NCI-H2196 (cell line): ENCODE measurements around the gene CDHR5.
A peak's percentile ranks its signal among the peaks of the same experiment; 100 is the strongest.

Source experiments
- DNase-seq: peaks from one replicate; lab custom pipeline; 2025; ENCODE audit not compliant: unreplicated experiment; lab: John Stamatoyannopoulos, UW

The CDHR5 gene

GRCh38 chr11:611001-611996 lies 13.5 kb downstream of the CDHR5 start:
- no peak for DNase-seq

DNA sequence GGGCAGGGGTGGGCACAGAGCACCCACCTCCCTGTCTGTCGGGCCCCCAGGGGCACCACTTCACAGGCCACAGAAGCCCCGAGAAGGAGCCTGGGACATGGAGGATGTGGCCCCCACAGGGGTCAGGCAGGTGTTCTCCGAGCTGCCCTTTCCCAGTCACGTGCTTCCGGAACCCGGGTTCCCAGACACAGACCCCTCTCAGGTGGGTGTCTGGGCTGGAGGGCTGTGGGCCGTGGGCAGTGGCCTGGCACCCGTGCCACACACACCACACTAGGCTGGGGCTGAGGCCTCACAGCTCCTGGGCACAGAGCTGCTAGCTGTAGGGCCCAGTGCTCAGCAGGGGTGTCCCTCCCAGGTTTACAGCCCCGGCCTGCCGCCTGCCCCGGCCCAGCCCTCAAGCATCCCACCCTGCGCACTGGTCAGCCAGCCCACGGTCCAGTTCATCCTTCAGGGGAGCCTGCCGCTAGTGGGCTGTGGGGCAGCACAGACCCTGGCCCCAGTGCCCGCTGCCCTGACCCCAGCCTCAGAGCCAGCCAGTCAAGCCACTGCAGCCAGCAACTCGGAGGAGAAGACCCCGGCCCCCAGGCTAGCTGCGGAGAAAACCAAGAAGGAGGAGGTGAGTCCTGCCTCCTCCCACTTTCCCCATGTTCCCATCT lies 14.5 kb downstream of the CDHR5 start:
- no peak for DNase-seq

GRCh38 chr11:609341-609811 lies 15.4 kb downstream of the CDHR5 start:
- DNase-seq: no peak

DNA sequence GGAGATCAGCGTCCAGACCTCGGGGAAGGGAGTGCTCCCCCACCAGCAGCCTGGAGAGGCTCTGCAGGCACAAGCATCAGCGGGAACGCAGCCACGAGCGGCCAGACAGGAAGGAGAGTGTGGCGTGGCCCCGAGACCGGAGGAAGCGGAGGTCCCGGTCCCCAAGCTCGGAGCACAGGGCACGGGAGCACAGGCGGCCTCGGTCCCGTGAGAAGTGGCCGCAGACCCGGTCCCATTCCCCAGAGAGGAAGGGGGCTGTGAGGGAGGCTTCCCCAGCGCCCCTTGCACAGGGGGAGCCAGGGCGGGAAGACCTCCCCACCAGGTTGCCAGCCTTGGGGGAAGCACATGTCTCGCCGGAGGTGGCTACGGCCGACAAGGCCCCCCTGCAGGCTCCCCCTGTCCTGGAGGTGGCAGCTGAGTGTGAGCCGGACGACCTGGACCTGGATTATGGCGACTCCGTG lies 15.9 kb downstream of the CDHR5 start:
- no peak for DNase-seq

DNA sequence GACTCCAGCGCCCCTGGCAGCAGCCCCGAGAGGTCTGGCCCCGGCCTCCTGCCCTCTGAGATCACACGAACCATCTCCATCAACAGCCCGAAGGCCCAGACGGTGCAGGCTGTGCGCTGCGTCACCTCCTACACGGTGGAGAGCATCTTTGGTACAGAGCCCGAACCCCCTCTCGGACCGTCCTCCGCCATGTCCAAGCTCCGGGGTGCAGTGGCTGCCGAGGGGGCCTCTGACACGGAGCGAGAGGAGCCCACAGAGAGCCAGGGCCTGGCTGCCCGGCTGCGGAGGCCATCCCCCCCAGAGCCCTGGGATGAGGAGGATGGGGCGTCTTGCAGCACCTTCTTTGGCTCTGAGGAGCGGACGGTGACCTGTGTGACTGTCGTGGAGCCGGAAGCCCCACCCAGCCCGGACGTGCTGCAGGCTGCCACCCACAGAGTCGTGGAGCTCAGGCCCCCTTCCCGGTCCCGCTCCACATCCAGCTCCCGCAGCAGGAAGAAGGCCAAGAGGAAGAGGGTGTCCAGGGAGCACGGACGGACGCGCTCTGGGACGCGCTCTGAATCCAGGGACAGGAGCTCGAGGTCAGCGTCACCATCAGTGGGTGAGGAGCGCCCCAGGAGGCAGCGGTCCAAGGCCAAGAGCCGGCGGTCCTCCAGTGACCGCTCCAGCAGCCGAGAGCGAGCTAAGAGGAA lies 16.6 kb downstream of the CDHR5 start:
- DNase-seq: no peak

DNA sequence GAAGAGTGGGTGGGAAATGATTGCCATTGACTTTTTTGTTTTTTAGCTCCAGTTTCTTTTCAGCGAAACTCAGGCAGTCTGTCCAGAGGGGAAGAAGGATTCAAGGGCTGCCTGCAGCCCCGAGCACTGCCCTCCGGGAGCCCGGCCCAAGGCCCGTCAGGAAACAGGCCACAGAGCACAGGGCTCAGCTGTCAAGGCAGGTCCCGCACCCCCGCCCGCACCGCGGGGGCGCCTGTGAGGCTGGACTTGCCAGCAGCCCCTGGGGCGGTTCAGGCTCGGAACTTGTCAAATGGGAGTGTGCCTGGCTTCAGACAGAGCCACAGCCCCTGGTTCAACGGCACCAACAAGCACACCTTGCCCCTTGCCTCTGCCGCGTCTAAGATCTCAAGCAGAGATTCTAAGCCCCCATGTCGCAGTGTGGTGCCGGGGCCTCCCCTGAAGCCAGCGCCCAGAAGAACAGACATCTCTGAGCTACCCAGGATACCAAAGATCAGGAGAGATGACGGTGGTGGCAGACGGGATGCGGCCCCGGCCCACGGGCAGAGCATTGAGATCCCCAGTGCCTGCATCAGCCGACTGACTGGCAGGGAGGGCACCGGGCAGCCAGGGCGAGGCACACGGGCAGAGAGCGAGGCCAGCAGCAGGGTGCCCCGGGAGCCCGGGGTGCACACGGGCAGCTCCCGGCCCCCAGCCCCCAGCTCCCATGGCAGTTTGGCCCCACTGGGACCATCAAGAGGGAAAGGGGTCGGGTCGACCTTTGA lies 17.6 kb downstream of the CDHR5 start:
- DNase-seq: no peak

DNA sequence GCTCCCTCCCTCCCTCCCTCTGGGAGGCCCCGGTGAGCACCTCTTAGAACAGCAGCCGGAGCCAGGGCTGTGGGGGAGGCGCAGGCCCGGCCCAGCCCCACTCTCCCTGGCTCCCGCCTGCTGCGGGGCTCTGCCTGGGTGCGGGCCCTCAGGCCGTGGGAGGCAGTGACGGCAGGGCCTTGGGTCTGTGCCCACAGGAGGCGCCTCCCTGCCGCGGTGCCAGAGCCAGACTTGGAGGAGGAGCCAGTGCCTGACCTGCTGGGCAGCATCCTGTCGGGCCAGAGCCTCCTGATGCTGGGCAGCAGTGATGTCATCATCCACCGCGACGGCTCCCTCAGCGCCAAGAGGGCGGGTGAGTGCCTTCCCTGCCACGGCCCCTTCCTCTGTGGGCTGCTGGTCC lies 18.5 kb downstream of the CDHR5 start:
- DNase-seq: peak; percentile 97

DNA sequence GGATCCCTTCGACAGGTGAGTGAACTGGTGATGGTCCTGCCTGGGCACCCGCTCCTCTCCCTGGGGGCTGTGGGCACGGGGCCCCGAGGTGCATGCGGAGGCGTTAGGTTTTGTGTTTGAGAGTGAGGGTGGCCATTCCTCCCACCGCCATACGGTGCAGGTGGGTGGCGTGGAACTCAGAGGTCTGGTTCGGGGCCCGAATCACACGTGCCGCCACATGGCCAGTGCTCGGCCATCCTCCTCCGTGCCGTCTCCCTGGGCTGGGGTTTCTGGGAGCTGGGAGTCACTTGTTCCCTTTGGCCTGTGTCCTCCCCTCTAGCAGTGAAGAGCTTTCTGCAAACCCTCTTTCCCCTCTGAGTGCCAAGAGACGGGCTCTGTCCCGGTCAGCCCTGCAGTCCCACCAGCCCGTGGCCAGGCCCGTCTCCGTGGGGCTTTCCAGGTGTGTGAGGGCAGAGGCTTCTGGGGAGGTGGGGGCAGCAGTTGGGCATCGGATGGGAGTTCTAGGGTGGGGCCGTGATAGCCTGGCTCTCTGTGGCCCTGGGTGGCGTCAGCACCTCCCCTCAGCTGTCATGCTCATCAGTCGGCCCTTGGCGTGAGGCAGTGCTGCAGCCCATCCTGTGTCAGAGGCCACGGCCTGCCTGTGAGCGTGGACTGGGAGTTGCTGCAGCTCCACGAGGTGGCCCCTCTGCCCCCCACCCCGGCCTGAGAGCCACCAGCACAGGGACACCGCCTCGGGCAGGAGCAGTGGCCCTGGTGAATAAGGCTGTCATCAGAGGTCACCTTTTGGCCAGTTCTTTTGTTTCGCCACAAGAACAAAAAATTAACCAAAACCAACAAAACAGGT lies 19.2 kb downstream of the CDHR5 start:
- DNase-seq: no peak

- no peak for DNase-seq
Measured at GRCh38 chr11:603154-603553, 21.6 kb downstream of the CDHR5 start.

GRCh38 chr11:601573-602245 lies 23.0 kb downstream of the CDHR5 start:
- DNase-seq: no peak

DNA sequence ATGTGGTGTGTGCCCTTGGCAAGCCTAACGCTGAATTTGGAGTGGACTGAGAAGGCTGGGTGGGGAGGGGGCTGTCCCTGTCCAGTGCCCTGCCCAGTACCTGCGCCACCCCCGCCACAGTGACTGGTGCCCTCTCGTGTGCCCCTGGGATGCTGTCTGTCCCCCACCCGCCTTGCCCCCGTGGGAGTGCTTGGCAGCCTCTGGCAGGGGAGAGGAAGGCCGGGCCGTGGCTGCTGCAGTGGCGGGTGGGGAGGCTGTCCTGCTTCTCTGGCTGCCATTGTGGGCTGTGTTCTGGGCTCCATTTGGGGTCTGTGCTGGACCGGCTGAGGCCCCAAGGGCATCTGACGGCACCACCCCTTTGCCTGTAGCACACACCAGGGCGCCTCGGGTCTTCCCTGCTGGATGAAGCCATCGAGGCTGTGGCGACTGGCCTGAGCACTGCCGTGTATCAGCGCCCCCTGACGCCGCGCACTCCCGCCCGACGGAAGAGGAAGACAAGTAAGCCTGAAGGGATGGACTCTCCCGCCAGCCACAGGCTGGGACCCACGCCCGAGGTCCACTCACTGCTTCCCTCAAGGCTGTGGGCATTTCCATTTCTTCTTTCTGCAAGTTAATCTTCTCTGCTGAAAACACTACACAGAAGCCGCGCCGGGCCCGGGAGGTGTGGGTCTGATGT lies 26.6 kb downstream of the CDHR5 start:
- DNase-seq: no peak

DNA sequence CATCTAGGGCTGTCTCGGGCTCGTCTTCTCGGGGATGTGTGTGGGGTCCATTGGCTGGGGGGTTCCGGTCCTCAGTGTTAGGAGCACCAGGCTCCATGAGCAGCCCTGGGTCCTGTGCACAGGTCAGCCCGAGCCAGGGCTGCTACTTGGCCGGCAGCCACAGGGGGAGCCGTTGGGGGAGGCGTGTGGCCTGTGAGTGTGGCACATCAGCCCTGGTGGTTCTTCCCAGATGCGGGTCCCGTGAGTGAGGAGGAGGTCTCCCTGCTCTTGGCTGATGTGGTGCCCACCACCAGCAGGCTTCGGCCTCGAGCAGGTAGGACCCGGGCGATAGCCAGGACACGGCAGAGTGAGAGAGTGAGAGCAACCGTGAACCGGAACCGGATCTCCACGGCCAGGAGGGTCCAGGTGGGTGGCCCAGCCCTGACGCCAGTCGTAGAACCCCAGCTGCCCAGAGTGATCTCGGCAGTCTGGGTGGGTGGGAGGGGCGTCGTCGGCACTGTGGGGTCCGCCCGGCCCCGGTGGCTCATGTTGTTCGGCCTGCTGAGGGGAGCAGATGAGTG lies 27.5 kb downstream of the CDHR5 start:
- no peak for DNase-seq

DNA sequence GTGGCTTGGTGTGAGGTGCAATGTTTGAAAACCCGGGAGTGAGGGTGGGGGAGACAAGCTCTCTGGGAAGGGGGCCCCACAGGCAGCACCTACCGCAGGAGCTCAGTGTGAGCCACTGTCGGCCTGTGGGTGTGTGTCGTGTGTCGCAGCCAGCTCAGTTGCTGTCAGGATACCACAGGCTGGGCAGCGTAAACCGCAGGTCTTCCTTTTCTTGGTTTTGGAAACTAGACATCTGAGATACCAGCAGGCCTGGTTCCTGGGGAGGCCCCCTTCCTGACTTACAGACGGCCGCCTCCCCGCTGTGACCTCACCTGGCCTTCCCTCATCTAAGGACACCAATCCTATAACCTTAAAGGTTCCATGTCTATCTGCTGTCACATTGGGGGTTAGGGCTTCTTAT lies 28.4 kb downstream of the CDHR5 start:
- no peak for DNase-seq

DNA sequence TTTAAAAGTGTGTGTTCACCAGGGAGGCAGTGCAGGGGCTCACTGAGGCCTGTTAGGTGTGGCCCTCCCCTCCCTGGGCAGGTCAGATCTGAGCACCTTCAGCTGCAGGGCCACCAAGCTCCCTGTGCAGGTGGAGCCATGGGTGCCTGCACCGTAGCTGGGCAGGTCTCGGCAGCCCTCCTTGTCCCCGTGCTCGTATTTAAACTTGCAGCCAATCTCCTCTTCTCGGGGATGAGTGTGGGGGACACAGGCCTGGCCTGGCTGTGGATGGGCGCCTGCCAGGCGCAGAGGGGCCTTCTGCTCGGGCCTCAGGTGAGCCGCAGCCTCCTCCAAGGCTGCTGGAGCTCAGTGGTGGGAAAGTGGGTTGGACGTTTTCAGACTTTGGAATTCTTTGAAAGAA lies 29.4 kb downstream of the CDHR5 start:
- DNase-seq: no peak

GRCh38 chr11:593347-593746 lies 31.4 kb downstream of the CDHR5 start:
- no peak for DNase-seq

DNA sequence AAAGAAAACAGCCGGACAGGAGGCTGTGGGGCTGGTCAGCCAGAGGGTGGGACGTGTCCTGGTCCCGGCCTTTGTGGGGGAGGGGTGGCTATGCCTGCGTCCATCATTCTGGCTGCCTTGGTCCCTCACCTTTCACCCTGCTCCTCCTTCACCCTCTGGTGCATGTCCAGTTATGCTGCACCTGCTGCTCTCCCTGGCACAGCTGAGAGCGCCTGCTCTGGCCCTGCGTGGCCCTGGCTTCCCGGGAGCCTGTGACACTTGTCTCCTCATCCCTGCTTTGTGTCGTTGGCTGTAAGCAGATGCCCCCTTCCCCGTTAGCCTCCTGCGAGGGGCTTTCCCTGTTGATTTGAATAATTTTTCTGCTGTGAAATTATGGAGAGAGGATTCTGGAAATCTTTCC lies 31.8 kb downstream of the CDHR5 start:
- no peak for DNase-seq

DNA sequence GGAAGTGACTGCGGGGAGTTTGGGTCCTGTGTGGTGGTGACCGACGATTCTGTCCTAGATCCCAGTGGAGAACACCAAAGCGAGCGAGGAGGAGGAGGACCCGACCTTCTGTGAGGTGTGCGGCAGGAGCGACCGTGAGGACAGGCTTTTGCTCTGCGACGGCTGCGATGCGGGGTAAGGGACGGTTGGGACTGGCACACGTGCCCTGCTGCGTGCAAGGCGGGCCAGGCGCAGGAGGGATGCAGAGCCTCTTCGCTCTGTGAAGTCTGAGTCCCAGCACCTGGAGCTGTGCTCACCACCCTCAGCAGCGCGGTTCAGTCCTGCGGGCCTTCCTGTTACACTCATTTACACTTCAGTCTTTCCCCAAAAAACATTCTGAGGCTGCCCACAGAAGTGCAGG lies 32.3 kb downstream of the CDHR5 start:
- DNase-seq: no peak

- DNase-seq: no peak
Measured at GRCh38 chr11:590997-591396, 33.8 kb downstream of the CDHR5 start.
